GM10266 (cell line): Measurements from ENCODE around the gene DDI2.

ENCODE experiments used
- DNase-seq: peaks from one replicate; pipeline ENCODE4 v3.0.0; 2012; ENCODE audit errors: extremely low spot score
- TF ChIP-seq, protein P1 (sequence below): IDR thresholded peaks from 2 replicates; pipeline ENCODE4 v1.5.1; 2012; ENCODE audit warnings: mild to moderate bottlenecking, low read depth; ENCODE audit not compliant: control insufficient read depth, insufficient read depth; ENCODE audit errors: missing control alignments

DDI2 gene

DNA sequence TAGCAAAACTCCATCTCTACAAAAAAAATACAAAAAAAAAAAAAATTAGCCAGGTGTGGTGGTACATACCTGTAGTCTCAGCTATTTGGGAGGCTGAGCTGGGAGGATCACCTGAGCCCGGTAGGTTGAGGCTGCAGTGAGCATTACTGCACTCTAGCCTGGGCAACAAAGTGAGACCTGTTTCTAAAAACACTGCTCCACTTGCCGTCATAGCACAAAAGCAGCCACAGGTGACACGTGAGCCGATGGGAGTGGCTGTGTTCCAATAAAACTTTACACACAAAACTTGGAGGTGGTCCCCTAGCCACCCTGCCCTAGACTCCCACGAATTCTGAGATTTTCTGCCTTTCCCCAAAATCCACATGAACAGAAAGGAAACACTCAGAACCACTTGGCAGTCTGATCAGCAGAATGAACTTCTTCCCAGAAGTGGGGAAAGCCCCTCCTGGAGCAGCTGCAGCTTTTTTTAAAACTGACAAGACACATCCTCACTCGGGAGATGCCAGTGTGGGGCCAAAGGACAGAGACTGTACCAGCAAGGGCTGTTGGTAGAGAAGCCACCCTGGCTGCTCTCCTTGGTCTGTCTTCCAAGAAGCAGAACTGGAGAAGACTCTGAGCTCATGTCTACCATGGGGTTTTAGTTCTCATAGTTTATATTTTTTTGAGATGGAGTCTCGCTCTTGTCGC, 90.1 kb downstream of the DDI2 start:
- TF ChIP-seq, protein P1, sequence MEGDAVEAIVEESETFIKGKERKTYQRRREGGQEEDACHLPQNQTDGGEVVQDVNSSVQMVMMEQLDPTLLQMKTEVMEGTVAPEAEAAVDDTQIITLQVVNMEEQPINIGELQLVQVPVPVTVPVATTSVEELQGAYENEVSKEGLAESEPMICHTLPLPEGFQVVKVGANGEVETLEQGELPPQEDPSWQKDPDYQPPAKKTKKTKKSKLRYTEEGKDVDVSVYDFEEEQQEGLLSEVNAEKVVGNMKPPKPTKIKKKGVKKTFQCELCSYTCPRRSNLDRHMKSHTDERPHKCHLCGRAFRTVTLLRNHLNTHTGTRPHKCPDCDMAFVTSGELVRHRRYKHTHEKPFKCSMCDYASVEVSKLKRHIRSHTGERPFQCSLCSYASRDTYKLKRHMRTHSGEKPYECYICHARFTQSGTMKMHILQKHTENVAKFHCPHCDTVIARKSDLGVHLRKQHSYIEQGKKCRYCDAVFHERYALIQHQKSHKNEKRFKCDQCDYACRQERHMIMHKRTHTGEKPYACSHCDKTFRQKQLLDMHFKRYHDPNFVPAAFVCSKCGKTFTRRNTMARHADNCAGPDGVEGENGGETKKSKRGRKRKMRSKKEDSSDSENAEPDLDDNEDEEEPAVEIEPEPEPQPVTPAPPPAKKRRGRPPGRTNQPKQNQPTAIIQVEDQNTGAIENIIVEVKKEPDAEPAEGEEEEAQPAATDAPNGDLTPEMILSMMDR = no peak
- DNase-seq = no peak

DNA sequence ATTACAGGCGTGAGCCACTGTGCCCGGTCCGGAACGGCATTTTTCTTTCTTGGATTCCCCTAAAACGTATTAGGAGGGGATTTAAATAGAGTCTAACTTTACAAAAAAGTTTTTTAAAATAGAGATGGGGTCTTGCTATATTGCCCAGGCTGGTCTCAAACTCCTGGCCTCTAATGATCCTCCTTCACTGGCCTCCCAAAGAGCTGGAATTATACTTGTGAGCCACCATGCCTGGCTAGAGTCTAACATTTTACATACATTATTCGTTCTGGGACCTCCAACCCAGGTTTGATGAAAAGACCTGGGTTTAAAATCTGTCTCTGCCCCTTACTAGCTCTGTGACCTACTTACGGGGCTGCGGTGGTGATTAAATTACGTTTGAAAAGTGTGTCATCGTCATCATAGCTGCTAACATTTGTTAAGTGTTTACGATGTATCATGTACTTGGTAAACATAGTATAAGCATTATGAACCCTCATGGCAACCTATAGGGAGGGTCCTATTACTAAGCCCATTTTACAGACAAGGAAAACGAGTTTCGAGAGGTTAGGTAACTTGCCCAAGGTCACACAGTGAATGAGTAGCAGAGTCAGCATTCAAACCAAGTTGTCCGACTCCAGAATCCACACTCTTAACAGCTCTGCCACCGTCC, 91.4 kb downstream of the DDI2 start:
- TF ChIP-seq, protein P1 = no peak
- no peak for DNase-seq

DNA sequence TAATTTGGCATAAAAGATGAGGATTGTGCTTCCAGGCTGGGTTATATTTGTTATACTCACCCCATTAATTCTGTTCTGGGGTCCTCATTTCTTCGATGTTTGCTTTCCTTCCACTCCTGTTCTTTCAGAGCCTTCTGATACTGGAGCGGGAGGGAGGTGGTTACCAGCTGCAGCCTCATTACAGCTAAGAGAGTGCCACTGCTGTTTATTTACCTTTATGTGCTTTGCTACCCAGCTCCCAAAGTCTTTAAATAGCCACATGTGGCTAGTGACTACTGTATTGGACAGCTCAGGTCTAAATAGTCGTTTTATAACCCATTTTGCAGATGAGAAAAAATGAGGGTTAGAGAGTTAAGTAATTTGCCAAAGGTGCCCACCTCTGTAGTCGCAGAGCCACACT, 92.0 kb downstream of the DDI2 start:
- no peak for DNase-seq
- TF ChIP-seq, protein P1 = no peak

DNA sequence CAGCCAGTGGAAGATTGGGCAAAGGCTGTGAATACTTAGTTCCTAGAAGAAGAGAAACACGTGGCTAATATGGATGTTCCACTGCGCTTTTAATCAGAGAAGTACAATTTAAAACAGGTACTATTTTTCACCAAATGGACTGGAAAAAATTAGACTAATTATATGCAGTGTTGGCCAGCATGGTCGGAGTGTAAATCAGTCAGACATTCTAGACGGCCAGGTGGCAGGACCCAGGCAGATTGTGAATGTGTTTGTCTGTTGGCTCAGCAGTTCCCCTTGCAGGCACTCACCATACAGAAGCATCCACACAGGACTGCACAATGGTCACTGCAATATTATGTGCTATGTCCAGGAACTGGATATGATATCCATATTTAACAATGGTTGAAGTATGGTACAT, 94.9 kb downstream of the DDI2 start:
- TF ChIP-seq, protein P1 = no peak
- DNase-seq = no peak

DNA sequence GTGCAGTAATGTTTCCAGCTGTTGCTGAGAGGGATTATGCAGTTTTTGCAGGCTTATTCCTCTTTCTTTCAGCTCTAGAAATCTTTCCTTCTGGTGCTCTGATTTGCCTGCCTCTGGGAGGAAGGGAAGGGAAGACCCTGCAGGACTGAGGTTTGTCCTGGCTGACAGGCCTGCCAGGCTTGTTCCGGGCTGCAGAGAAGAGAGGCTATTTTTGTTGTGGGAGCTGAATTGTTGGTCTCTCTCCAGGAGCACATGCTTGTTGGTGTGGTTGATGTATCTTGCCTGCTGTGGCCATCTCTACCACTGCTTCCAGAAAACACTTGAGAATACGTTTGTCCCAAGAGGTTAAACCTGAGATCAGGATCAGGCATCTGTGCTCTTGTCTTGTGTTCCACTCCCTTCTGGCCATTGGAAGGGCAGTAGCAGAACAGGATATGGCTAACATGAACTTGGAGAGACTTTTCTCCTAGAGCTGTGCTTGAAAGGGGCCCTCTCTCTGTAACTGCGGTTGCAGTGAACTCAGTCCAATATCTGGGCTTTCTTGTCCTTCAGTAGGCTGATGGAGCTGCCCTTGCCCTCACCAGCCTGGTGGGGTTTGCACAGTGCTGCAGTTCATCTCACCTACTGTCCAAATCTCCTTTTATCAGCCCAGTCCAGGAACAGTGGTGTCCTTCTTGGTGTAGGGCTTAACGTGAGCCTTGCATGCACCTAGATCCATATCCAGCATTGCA, 97.3 kb downstream of the DDI2 start:
- TF ChIP-seq, protein P1 = no peak
- DNase-seq = no peak

DNA sequence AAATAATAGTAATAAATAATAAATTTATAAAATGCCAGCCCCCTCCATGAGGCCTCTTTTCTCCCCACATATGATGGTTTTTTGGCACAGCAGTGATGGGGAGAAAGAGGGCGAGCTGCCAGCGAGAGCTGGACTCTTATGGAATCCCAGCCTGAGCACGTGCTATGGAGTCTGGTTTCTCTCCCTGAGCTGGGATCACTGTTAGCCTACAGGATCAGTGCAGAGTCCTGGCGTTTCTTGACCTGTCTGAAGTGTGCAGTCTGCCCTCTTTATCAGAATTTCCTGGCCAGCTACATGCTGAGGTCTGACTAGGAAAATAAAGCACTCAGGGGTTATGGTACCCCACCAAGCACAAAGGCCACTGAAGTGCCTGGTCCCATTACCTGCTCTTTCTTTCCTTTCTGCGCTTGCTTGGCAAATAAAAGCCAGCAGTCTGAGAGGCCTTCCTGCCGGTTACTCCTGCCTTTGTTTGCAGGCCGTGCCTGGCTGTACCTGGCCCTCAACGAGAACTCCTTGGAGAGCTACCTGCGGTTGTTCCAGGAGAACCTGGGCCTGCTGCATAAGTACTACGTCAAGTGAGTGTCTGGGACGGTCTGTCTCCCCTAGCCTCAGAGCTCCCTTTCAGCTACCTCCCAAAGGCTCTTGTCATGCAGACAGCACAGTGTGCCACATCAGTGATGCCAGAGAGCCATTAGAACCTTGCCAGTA, 100.3 kb downstream of the DDI2 start:
- DNase-seq = no peak
- TF ChIP-seq, protein P1 = no peak

DNA sequence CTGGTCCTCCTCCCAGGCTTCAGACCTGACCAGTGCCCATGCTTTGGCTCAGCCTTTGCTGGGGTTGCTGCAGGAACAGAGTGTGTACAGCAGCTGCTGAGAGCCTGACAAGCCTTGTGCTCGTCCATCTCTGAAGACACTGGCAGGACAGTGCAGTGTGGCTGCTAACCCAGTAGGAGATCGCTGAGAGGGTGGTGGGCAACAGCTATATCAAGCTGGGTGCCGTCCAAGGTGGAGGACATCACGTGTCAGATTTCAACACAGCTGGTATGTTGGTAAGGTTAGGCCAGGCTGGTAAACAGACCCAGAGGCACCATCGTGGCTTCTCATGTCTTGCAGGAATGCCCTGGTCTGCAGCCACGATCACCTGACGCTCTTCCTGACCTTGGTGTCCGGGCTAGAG, 100.9 kb downstream of the DDI2 start:
- TF ChIP-seq, protein P1 = no peak
- no peak for DNase-seq
